GM19035 (cell line): ENCODE data around the gene PCGF2.
A peak's percentile ranks its signal among the peaks of the same experiment; 100 is the strongest.

Experiments used
- ATAC-seq: cut with Tn5 transposase; IDR thresholded peaks from one replicate; pipeline ENCODE4 v1.9.1; 2021; ENCODE audit not compliant: unreplicated experiment

The PCGF2 gene

DNA sequence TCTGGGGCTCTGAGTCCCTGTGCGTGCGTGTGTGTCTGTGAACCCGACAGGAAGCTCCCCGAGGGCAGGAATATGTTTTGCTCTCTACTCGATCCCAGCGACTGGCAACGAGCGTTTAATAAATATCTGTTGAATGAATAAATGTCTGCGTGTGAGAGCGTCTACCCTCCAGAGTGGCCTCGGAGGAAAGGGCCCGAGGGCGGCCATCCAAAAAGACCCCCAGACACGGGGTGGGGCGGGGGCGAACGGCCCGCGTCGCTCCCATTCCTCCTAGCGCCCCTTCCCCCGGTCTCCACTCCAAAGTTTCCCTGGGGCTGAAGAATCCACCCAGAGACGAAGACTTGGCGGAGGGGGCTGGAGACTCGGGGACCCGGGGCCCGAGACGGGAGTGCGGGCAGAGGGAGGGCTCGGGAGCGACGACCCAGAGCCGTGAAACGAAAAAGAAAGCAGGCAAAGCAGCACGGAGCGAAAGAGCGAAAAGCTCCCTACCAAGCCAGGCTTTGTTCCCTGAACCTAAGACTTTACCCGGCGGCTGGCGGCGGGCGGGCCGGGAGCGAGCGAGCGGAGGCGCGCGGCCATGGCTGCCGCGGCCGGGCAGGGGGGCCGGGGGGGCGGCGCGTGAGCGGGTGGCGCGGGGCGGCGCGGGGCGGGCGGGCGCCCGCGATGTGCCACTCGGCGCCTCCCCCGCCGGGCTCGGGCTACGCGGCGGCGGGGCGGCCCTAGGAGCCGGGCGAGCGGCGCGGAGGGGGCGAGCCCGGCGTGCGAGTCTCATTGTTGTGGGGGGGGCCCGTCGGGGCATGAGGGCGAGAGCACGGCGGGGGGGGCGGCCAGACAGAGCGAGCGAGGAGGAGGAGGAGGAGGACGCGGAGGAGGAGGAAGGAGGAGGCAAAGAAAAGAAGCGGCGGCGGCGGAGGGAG is 43.3 kb downstream of the PCGF2 start, which contains the start of gene MLLT6:
Gene MLLT6, plus strand, starts transcription at position 668 of the 917 bp plus-strand sequence. CDS start 360 bp downstream, outside the sequence.
- no peak for ATAC-seq

- no peak for ATAC-seq
Observed at GRCh38 chr17:38703742-38704605, 44.2 kb downstream of the PCGF2 start.

DNA sequence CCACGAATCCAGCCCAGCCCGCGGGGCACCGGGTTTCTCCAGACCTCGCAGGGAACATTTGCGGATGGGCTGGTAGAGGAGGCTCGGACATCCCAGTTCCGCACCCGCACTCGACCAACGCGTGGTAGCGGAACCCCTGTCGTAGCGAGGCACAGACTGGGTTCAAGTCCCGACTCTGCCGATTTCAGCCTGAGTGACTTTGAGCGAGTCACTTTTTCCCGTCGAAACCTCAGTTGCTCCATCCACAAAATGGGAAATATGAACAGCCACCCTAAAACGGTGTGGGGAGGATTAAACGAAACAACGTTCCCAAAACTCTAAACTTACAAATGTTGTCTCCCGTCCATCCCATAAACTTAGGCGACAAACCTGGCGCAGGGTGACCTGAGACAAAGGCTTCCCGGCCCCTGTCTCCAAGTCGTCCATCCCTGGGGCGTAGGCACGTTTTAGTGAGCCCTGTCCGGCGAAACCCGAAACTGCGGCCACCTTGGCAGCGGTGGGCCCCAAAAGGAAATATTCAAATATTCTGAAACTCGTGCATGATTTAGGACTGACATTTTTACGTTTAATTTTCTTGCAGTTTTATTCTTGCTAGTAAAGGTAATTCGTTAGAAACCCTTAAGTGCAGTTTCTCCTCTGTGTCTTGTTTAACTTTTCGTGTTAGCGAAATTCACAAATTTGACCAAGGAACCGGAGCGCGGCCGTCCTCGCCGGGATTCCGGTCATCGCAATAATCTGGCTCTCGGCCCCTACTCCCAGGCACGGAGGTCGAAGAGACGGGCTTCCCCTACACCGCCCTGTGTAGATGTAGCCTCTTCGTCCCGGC is 45.0 kb downstream of the PCGF2 start:
- ATAC-seq, result no peak

- ATAC-seq, result peak; percentile 44
Observed at GRCh38 chr17:38702166-38702915, 45.8 kb downstream of the PCGF2 start.

GRCh38 chr17:38701504-38702165 is 46.5 kb downstream of the PCGF2 start:
- peak; percentile 17 for ATAC-seq

DNA sequence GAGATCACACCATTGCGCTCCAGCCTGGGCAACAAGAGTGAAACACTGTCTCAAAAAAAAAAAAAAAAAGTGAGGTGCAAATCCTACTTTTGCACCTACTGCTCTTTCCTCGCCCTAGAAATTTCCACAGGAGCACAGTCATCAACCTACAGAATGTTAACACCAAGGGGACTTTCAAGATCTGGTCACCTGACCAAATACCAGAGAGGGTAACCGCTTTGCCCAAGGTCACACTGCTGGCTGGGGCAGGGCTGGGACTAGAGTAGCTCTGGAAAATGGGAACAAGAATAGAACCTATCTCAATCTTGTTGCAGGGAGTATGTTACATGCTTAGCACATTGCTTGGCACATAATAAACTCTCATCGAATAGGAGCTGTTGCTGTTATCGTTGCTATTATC is 49.4 kb downstream of the PCGF2 start:
- no peak for ATAC-seq

- ATAC-seq, result no peak
Observed at GRCh38 chr17:38697061-38697820, 50.9 kb downstream of the PCGF2 start.

GRCh38 chr17:38693700-38694329 is 54.3 kb downstream of the PCGF2 start:
- no peak for ATAC-seq

DNA sequence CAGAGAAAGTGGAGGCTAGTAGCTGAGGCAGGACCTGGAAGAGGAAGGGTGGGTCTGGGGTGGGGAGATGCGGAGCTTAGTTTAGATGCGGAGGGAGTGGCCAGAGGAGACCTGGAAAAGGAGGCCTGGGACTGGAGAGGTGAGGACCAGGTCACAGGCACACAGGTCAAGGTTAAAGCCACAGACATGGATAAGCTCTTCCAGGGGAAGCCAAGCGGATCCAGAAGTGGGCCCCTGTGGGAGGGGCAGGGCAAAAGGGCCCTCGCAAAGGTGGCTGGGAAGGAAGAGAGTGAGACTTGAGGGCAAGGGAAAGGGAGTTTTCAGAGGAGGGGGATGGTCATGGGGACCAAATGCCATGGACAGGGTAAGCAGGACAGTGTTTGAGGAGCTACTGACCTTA is 57.0 kb downstream of the PCGF2 start:
- ATAC-seq, result no peak

DNA sequence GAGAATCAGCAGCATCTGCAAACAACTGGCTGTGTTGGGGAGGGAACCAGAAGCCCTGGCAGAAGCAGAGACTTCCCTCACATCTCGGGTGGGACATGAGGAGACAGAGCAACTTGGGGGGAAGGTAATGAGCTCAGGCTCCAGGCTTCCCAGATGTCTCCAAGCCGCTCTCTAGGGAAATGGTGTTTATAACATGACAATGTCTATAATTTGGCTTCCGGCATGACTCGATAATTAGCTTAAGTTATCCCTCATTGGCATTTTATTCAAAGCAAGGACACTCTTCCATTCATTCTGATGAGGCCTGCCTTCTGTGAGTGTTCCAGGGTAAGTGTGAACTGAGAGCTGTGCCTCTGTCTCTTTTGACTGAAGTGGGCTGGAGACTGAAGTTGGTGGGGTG is 57.8 kb downstream of the PCGF2 start:
- ATAC-seq, result no peak

- no peak for ATAC-seq
Observed at GRCh38 chr17:38687286-38687685, 60.9 kb downstream of the PCGF2 start.

GRCh38 chr17:38685491-38685890 is 62.6 kb downstream of the PCGF2 start:
- no peak for ATAC-seq
